GM06990 (cell line): ENCODE results near the gene DAB2IP.
"Not testable (repeated sequence)": the region's sequence is repeated elsewhere in the genome, so short reads cannot be mapped to it uniquely, and the experiment has no call there.

Experiments
- DNase-seq: peaks from one replicate; pipeline ENCODE4 v3.0.0-alpha.2; 2011; ENCODE audit not compliant: insufficient read length; ENCODE audit errors: extremely low read depth
- H3K27me3 ChIP-seq: replicated peaks from 2 replicates; pipeline ENCODE4 v1.6.0; 2011; ENCODE audit warnings: low read length; ENCODE audit not compliant: control insufficient read depth, insufficient read depth
- H3K36me3 ChIP-seq: 2 replicates; pipeline ENCODE4 v1.5.1; 2011; ENCODE audit warnings: low read length; ENCODE audit not compliant: control insufficient read depth, insufficient read depth
- H3K4me3 ChIP-seq: replicated peaks from 2 replicates; pipeline ENCODE4 v1.5.1; 2011; ENCODE audit warnings: low read depth, mild to moderate bottlenecking, control low read depth, low read length
- TF ChIP-seq, protein P1 (sequence below): IDR thresholded peaks from 2 replicates; pipeline ENCODE4 v1.5.1; 2011; ENCODE audit warnings: low read length, control low read depth, mild to moderate bottlenecking, inconsistent platforms; ENCODE audit not compliant: insufficient read depth, poor library complexity, severe bottlenecking

Gene DAB2IP

GRCh38 chr9:121738968-121739367 is 87.5 kb downstream of the DAB2IP start:
- TF ChIP-seq, protein P1, sequence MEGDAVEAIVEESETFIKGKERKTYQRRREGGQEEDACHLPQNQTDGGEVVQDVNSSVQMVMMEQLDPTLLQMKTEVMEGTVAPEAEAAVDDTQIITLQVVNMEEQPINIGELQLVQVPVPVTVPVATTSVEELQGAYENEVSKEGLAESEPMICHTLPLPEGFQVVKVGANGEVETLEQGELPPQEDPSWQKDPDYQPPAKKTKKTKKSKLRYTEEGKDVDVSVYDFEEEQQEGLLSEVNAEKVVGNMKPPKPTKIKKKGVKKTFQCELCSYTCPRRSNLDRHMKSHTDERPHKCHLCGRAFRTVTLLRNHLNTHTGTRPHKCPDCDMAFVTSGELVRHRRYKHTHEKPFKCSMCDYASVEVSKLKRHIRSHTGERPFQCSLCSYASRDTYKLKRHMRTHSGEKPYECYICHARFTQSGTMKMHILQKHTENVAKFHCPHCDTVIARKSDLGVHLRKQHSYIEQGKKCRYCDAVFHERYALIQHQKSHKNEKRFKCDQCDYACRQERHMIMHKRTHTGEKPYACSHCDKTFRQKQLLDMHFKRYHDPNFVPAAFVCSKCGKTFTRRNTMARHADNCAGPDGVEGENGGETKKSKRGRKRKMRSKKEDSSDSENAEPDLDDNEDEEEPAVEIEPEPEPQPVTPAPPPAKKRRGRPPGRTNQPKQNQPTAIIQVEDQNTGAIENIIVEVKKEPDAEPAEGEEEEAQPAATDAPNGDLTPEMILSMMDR = no peak
- peaks cover 1% of the 10 kb centered on the region; the same call in 1 of the 2 replicates for H3K27me3 ChIP-seq
- H3K4me3 ChIP-seq = no peak overlapping the region
- DNase-seq = no peak
- H3K36me3 ChIP-seq = no peaks in the 10 kb centered on the region

GRCh38 chr9:121739971-121740370 is 88.5 kb downstream of the DAB2IP start:
- no peak overlapping the region for H3K4me3 ChIP-seq
- peaks cover 1% of the 10 kb centered on the region; the same call in 1 of the 2 replicates for H3K27me3 ChIP-seq
- no peaks in the 10 kb centered on the region for H3K36me3 ChIP-seq
- no peak for DNase-seq
- TF ChIP-seq, protein P1 = no peak

GRCh38 chr9:121741228-121741918 is 89.9 kb downstream of the DAB2IP start:
- TF ChIP-seq, protein P1 = no peak
- H3K27me3 ChIP-seq = no peaks in the 10 kb centered on the region; the same call in 1 of the 2 replicates
- no peak overlapping the region for H3K4me3 ChIP-seq
- DNase-seq = no peak
- H3K36me3 ChIP-seq = no peaks in the 10 kb centered on the region

DNA sequence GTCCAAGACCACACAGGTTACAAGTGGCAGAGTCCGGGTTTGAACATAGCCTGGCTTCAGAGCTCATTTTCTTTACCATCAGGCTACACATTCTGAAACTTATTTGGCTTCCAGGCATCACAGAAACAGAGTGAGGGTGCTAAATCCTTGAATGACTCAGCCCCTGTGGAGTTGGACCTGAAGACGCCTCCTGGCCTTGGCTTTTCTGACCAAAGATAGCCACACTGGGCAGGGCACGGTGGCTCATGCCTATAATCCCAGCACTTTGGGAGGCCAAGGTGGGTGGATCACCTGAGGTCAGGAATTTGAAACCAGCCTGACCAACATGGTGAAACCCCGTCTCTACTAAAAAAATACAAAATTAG is 90.5 kb downstream of the DAB2IP start:
- not testable (repeated sequence) for H3K4me3 ChIP-seq, DNase-seq, H3K27me3 ChIP-seq, H3K36me3 ChIP-seq

DNA sequence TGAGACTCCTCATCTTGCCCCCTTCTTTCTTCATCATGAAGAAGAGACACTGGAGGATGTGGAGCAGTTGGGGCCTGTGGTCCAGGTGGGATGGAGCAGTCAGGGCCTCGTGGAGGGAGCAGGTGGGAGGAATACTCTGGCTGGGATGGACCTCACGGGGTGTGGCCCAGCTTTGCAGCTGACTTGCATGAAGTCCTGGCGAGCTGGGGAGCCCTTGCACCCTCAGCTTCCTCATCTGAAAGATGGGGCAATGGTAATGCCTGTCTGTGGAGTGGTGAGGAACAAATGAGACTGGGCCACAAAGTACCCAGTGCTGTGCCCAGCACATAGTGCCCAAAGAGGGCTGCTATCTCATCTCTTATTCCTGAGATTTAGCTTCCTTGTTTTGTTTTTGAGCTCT is 91.5 kb downstream of the DAB2IP start:
- TF ChIP-seq, protein P1 = no peak
- H3K4me3 ChIP-seq = no peak overlapping the region
- no peaks in the 10 kb centered on the region; the same call in 1 of the 2 replicates for H3K27me3 ChIP-seq
- no peak for DNase-seq
- H3K36me3 ChIP-seq = no peaks in the 10 kb centered on the region

DNA sequence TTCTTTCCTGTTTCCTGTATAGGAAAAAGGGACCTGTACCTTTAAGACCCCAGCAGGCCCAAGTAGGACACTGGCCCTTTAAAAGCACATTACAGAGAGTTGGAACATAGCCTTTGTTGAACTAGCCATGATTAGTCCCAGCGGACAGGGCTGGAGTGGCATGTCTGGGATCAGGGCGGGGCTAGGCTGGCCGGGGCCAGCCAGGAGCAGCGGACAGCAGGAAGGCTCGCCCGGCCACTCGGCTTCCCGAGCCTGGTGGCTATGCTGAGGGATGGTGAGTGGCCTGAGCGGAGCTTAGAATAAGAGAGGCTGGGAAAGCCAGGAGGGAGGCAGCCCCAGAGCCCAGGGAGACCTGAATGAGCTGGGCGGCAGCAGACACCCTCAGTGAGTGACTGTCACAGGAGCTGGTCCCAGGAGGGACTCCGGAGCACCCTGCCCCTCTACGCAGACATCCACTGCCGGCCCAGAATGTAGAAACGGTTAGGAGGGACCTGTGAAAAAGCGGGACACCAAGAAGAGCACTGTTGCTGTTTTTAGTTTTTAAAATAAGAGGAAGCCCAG is 92.1 kb downstream of the DAB2IP start:
- no peaks in the 10 kb centered on the region for H3K36me3 ChIP-seq
- DNase-seq = no peak
- no peak overlapping the region for H3K4me3 ChIP-seq
- no peaks in the 10 kb centered on the region; the same call in 1 of the 2 replicates for H3K27me3 ChIP-seq
- TF ChIP-seq, protein P1 = no peak
